ENCODE data around the gene PRKAR1B. TPM values are rescaled to one million over a fixed set of nuclear protein-coding genes. Genes with fewer than 3 reads are reported as not detected.

PRKAR1B gene
- total and polyA plus RNA-seq, 10 donors: 9.9 to 39.5 (median 23.5) TPM

GRCh38 chr7:564176-564865 is 162.8 kb downstream of the PRKAR1B start:
- Histone ChIP-seq H3K36me3 (peaks cover 0 to 5% (median 0%) of the 10 kb centered on the region in 6 donors), H3K27me3 (replicated peaks in 1 of 7) (no peaks in the 10 kb centered on the region), H3K4me1 (peaks cover 0 to 21% (median 10%) of the 10 kb centered on the region in 6 donors), H3K4me3 (no peak overlapping the region), H3K27ac (no peak overlapping the region), H3K9me3 (no peaks in the 10 kb centered on the region)
- intact Hi-C loops (cut with DNase I; ENCODE audit: low total_unique reads): no loop called here
- no peak for DNase-seq
- TF ChIP-seq CTCF (IDR thresholded peaks at IDR 0.05 in 8 of 11, conservative IDR thresholded peaks at IDR 0.05 in 3 of 11) (no peak), POLR2A (IDR thresholded peaks at IDR 0.05) (no peak), POLR2AphosphoS5 (IDR thresholded peaks at IDR 0.05) (no peak)
- 90 to 96% (median 93%) methylated on average over 19 to 26 of the region's 26 CpGs for WGBS, 5 donors

- Histone ChIP-seq H3K27ac (no peak overlapping the region), H3K9me3 (no peaks in the 10 kb centered on the region), H3K27me3 (replicated peaks in 1 of 7) (no peaks in the 10 kb centered on the region), H3K4me3 (no peak overlapping the region), H3K36me3 (peaks cover 0 to 4% (median 0%) of the 10 kb centered on the region in 6 donors), H3K4me1 (peaks cover 0 to 27% (median 13%) of the 10 kb centered on the region in 6 donors)
- TF ChIP-seq POLR2AphosphoS5 (IDR thresholded peaks at IDR 0.05): no peak
- no peak for TF ChIP-seq POLR2A (IDR thresholded peaks at IDR 0.05)
- no peak for TF ChIP-seq CTCF (IDR thresholded peaks at IDR 0.05 in 8 of 11, conservative IDR thresholded peaks at IDR 0.05 in 3 of 11)
- 91 to 96% (median 93%) methylated on average over 10 to 11 of the region's 11 CpGs for WGBS, 5 donors
- intact Hi-C loops (cut with DNase I; ENCODE audit: low total_unique reads): no loop called here
- no peak for DNase-seq
Observed at GRCh38 chr7:563629-564170, 163.4 kb downstream of the PRKAR1B start.

- intact Hi-C loops (cut with DNase I; ENCODE audit: low total_unique reads): no loop called here
- WGBS, 5 donors: 88 to 94% (median 92%) methylated on average over 12 to 17 of the region's 17 CpGs
- H3K36me3 ChIP-seq: no peaks in the 10 kb centered on the region
- DNase-seq: no peak
- TF ChIP-seq POLR2A (IDR thresholded peaks at IDR 0.05) (no peak), POLR2AphosphoS5 (IDR thresholded peaks at IDR 0.05) (no peak), CTCF (IDR thresholded peaks at IDR 0.05 in 8 of 11, conservative IDR thresholded peaks at IDR 0.05 in 3 of 11) (no peak)
- H3K27ac ChIP-seq: no peak overlapping the region
- no peaks in the 10 kb centered on the region for H3K27me3 ChIP-seq (replicated peaks in 1 of 7)
- H3K9me3 ChIP-seq: no peaks in the 10 kb centered on the region
- peaks cover 0 to 31% (median 14%) of the 10 kb centered on the region in 6 donors for H3K4me1 ChIP-seq
- H3K4me3 ChIP-seq: no peak overlapping the region
Observed at GRCh38 chr7:562789-563628, 164.1 kb downstream of the PRKAR1B start.

GRCh38 chr7:562374-562675 is 164.8 kb downstream of the PRKAR1B start:
- Histone ChIP-seq H3K4me1 (peaks cover 0 to 31% (median 14%) of the 10 kb centered on the region in 6 donors), H3K4me3 (no peak overlapping the region), H3K9me3 (peaks cover 0 to under 1% (median 0%) of the 10 kb centered on the region in 8 donors), H3K27me3 (replicated peaks in 1 of 7) (no peaks in the 10 kb centered on the region), H3K27ac (peak overlapping the region in 2 of 8 donors; percentile 53 to 64), H3K36me3 (no peaks in the 10 kb centered on the region)
- WGBS, 5 donors: 65 to 83% (median 76%) methylated on average over 7 of the region's 7 CpGs
- DNase-seq: no peak
- no peak for TF ChIP-seq POLR2AphosphoS5 (IDR thresholded peaks at IDR 0.05)
- no peak for TF ChIP-seq CTCF (IDR thresholded peaks at IDR 0.05 in 8 of 11, conservative IDR thresholded peaks at IDR 0.05 in 3 of 11)
- TF ChIP-seq POLR2A (IDR thresholded peaks at IDR 0.05): no peak
- intact Hi-C loops (cut with DNase I; ENCODE audit: low total_unique reads): no loop called here
